SK-N-SH treated with all-trans-retinoic acid at 6 μM for 48 hours (cell line): ENCODE measurements around the gene CGNL1.

Experiments used
- ATAC-seq: fragments of 200-7000 bp; cut with Tn5 transposase; 3 replicates; pipeline ENCODE4 v1.9.1; 2020; ENCODE audit warnings: mild to moderate bottlenecking, moderate library complexity
- ARNTL ChIP-seq: fragments of 450-650 bp; formaldehyde crosslinking; IDR thresholded peaks from 2 replicates; pipeline ENCODE4 v1.5.0; 2020; ENCODE audit warnings: low read depth, mild to moderate bottlenecking, moderate library complexity, borderline replicate concordance
- CSDC2 ChIP-seq: fragments of 250-450 bp; sonication (Bioruptor Pico); IDR thresholded peaks from 2 replicates; pipeline ENCODE4 v1.5.0; 2020; ENCODE audit warnings: mild to moderate bottlenecking, moderate library complexity
- CSRNP3 ChIP-seq: fragments of 250-450 bp; sonication (Bioruptor Pico); IDR thresholded peaks from 2 replicates; pipeline ENCODE4 v1.5.1; 2021; ENCODE audit warnings: mild to moderate bottlenecking, moderate library complexity
- ESRRG ChIP-seq: fragments of 250-450 bp; sonication (Bioruptor Pico); IDR thresholded peaks from 2 replicates; pipeline ENCODE4 v1.6.1; 2021; ENCODE audit warnings: mild to moderate bottlenecking
- GLIS3 ChIP-seq: fragments of 250-450 bp; sonication (Bioruptor Pico); IDR thresholded peaks from 2 replicates; pipeline ENCODE4 v1.5.0; 2020; ENCODE audit warnings: mild to moderate bottlenecking, moderate library complexity
- ISL1 ChIP-seq: fragments of 250-450 bp; sonication (Bioruptor Pico); IDR thresholded peaks from 2 replicates; pipeline ENCODE4 v2.1.2; 2022; ENCODE audit warnings: mild to moderate bottlenecking, moderate library complexity
- PPARA ChIP-seq: fragments of 250-450 bp; sonication (Bioruptor Pico); IDR thresholded peaks from 2 replicates; pipeline ENCODE4 v1.5.0; 2020; ENCODE audit warnings: mild to moderate bottlenecking, borderline replicate concordance
- RARB ChIP-seq: fragments of 250-450 bp; sonication (Bioruptor Pico); IDR thresholded peaks from 2 replicates; pipeline ENCODE4 v1.8.0; 2021; ENCODE audit warnings: mild to moderate bottlenecking, moderate library complexity
- SNAI2 ChIP-seq: fragments of 250-450 bp; sonication (Bioruptor Pico); IDR thresholded peaks from 2 replicates; pipeline ENCODE4 v1.5.0; 2020; ENCODE audit warnings: mild to moderate bottlenecking, moderate library complexity
- TCF4 ChIP-seq: fragments of 250-450 bp; sonication (Bioruptor Pico); IDR thresholded peaks from 2 replicates; pipeline ENCODE4 v1.8.0; 2021; ENCODE audit warnings: mild to moderate bottlenecking, moderate library complexity, borderline replicate concordance
- TSHZ2 ChIP-seq: fragments of 250-450 bp; sonication (Bioruptor Pico); IDR thresholded peaks from 2 replicates; pipeline ENCODE4 v1.5.0; 2020; ENCODE audit warnings: mild to moderate bottlenecking, moderate library complexity
- ZC3H10 ChIP-seq: fragments of 250-450 bp; sonication (Bioruptor Pico); IDR thresholded peaks from 2 replicates; pipeline ENCODE4 v1.5.1; 2021; ENCODE audit warnings: mild to moderate bottlenecking, moderate library complexity
- ZFP30 ChIP-seq: fragments of 450-650 bp; formaldehyde crosslinking; IDR thresholded peaks from 2 replicates; pipeline ENCODE4 v1.5.0; 2022; ENCODE audit warnings: mild to moderate bottlenecking, moderate library complexity
- ZNF565 ChIP-seq: fragments of 450-650 bp; formaldehyde crosslinking; conservative IDR thresholded peaks from 2 replicates; pipeline ENCODE4 v1.5.0; 2020; ENCODE audit warnings: low read depth, mild to moderate bottlenecking, moderate library complexity
- ZNF70 ChIP-seq: fragments of 450-650 bp; formaldehyde crosslinking; IDR thresholded peaks from 2 replicates; pipeline ENCODE4 v1.5.0; 2020; ENCODE audit warnings: mild to moderate bottlenecking, moderate library complexity
- ZNF8 ChIP-seq: fragments of 450-650 bp; formaldehyde crosslinking; IDR thresholded peaks from 2 replicates; pipeline ENCODE4 v1.5.0; 2020; ENCODE audit warnings: mild to moderate bottlenecking, moderate library complexity
- TF ChIP-seq, protein P1 (sequence below): fragments of 250-450 bp; sonication (Bioruptor Pico); IDR thresholded peaks from 2 replicates; pipeline ENCODE4 v1.5.1; 2020; ENCODE audit warnings: low read depth, mild to moderate bottlenecking, moderate library complexity
- TF ChIP-seq, protein P2 (sequence below): fragments of 250-450 bp; sonication (Bioruptor Pico); IDR thresholded peaks from 2 replicates; pipeline ENCODE4 v1.8.0; 2021; ENCODE audit warnings: low read depth, mild to moderate bottlenecking, moderate library complexity, borderline replicate concordance
- TF ChIP-seq, protein P3 (sequence below): fragments of 250-450 bp; sonication (Bioruptor Pico); IDR thresholded peaks from 2 replicates; pipeline ENCODE4 v1.8.0; 2020; ENCODE audit warnings: mild to moderate bottlenecking, moderate library complexity, borderline replicate concordance

Gene CGNL1

DNA sequence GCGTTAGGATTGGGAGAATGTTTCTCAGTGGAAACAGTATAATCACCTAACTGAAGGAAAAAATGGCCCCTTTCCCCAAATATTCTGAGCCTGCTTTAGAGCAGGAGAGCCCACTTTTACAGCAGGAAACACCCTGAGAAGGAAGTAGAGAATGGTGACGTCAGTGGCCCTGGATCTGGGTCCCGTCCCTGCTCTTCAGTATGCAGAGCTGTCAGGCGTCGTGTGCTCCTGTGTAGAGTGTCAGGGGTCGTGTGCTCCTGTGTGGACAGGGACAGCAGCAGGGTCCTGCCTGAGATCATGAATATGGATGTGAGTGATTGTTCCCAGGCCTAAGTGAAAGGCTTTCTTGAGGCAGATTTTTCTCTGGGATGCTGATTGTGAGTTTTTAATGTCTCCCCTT is 45.2 kb downstream of the CGNL1 start (continued):
- no peak for TF ChIP-seq CSDC2
- TF ChIP-seq, all 23 proteins: peak for 0

- TF ChIP-seq PPARA (CRISPR knock-in tag) (no peak), ZNF70 (no peak), ZFP30 (no peak), GLIS3 (CRISPR knock-in tag) (no peak), SNAI2 (no peak), CSRNP3 (CRISPR knock-in tag) (no peak), ARNTL (no peak), ZNF8 (no peak), ZC3H10 (CRISPR knock-in tag) (no peak)
- TF ChIP-seq, protein P1, sequence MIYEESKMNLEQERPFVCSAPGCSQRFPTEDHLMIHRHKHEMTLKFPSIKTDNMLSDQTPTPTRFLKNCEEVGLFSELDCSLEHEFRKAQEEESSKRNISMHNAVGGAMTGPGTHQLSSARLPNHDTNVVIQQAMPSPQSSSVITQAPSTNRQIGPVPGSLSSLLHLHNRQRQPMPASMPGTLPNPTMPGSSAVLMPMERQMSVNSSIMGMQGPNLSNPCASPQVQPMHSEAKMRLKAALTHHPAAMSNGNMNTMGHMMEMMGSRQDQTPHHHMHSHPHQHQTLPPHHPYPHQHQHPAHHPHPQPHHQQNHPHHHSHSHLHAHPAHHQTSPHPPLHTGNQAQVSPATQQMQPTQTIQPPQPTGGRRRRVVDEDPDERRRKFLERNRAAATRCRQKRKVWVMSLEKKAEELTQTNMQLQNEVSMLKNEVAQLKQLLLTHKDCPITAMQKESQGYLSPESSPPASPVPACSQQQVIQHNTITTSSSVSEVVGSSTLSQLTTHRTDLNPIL (CRISPR knock-in tag): no peak
- TF ChIP-seq, protein P2, sequence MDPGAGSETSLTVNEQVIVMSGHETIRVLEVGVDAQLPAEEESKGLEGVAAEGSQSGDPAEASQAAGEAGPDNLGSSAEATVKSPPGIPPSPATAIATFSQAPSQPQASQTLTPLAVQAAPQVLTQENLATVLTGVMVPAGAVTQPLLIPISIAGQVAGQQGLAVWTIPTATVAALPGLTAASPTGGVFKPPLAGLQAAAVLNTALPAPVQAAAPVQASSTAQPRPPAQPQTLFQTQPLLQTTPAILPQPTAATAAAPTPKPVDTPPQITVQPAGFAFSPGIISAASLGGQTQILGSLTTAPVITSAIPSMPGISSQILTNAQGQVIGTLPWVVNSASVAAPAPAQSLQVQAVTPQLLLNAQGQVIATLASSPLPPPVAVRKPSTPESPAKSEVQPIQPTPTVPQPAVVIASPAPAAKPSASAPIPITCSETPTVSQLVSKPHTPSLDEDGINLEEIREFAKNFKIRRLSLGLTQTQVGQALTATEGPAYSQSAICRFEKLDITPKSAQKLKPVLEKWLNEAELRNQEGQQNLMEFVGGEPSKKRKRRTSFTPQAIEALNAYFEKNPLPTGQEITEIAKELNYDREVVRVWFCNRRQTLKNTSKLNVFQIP (CRISPR knock-in tag): no peak
- TF ChIP-seq, protein P3, sequence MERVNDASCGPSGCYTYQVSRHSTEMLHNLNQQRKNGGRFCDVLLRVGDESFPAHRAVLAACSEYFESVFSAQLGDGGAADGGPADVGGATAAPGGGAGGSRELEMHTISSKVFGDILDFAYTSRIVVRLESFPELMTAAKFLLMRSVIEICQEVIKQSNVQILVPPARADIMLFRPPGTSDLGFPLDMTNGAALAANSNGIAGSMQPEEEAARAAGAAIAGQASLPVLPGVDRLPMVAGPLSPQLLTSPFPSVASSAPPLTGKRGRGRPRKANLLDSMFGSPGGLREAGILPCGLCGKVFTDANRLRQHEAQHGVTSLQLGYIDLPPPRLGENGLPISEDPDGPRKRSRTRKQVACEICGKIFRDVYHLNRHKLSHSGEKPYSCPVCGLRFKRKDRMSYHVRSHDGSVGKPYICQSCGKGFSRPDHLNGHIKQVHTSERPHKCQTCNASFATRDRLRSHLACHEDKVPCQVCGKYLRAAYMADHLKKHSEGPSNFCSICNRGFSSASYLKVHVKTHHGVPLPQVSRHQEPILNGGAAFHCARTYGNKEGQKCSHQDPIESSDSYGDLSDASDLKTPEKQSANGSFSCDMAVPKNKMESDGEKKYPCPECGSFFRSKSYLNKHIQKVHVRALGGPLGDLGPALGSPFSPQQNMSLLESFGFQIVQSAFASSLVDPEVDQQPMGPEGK (CRISPR knock-in tag): no peak
- TF ChIP-seq, all 23 proteins: peak for 0
- ATAC-seq: no peak
Observed at GRCh38 chr15:57422113-57422754, 45.9 kb downstream of the CGNL1 start.

DNA sequence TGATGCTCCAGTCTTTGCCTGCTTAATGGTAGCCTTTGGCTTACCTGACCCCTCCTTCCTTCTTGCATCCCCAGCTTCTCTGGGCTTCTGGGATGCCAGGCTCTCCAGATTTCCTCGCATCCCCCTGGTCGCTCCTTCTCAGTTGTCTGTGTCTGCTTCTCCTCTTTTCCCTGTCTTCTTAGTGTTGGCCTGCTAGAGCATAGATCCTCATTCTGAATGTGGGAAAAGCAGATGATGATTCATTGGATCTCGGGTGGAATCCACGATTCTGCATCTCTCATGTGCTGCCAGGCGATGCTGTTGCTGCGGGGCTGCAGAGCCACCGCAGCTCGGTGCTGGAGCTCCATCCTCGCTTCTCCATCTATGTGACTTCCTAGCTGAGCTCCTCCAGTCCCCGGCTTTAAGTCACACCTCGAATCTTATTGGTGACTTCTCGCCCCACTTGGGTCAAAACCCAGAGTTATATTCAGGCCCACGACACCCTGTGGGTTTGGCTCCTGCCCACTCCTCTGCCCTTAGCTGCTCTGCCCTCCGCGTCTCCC is 47.4 kb downstream of the CGNL1 start:
- no peak for ATAC-seq
- no peak for TF ChIP-seq ZNF70
- no peak for TF ChIP-seq TSHZ2
- TF ChIP-seq ZFP30: no peak
- TF ChIP-seq, protein P1 (CRISPR knock-in tag): no peak
- no peak for TF ChIP-seq GLIS3 (CRISPR knock-in tag)
- no peak for TF ChIP-seq SNAI2
- no peak for TF ChIP-seq ZNF8
- no peak for TF ChIP-seq ESRRG (CRISPR knock-in tag)
- no peak for TF ChIP-seq ISL1 (CRISPR knock-in tag)
- TF ChIP-seq PPARA (CRISPR knock-in tag): no peak
- TF ChIP-seq ZNF565 (CRISPR knock-in tag): no peak
- TF ChIP-seq RARB: no peak
- TF ChIP-seq TCF4 (CRISPR knock-in tag): no peak
